G401 (cell line): ENCODE results near the gene MSL3B.
A peak's percentile ranks its signal among the peaks of the same experiment; 100 is the strongest.
"Not testable (repeated sequence)": the region's sequence is repeated elsewhere in the genome, so short reads cannot be mapped to it uniquely, and the experiment has no call there.

Source experiments
- DNase-seq: peaks from one replicate; pipeline ENCODE4 v3.0.0-alpha.2; 2015; ENCODE audit warnings: low spot score
- in situ Hi-C: cut with HindIII; loops from 2 replicates; pipeline ENCODE4 v1.10.0; 2016; ENCODE audit warnings: low sequenced_read_pairs, mixed read lengths

The MSL3B gene

GRCh38 chr2:233867993-233868532 is at the start of gene MSL3B:
Gene MSL3B (minus strand): TSS chr2:233868386.
- in situ Hi-C loops: no loop called here
- no peak for DNase-seq

GRCh38 chr2:233917116-233917515 is 48.9 kb upstream of the MSL3B start, which contains the start of gene TRPM8:
Gene TRPM8 (plus strand): TSS chr2:233917373. CDS start chr2:233926538, 9,165 bp downstream.
- in situ Hi-C loops: no loop called here
- no peak for DNase-seq

- in situ Hi-C loops: no loop called here
- peak; percentile 12 for DNase-seq
These were observed 46.9 kb upstream of the MSL3B start for GRCh38 chr2:233915128-233915527.

- in situ Hi-C loops: no loop called here
- no peak for DNase-seq
These were observed 44.7 kb upstream of the MSL3B start for GRCh38 chr2:233912691-233913423.

- DNase-seq: no peak
- in situ Hi-C loops: no loop called here
These were observed 39.4 kb upstream of the MSL3B start for GRCh38 chr2:233907627-233908026.

- no peak for DNase-seq
- in situ Hi-C loops: no loop called here
These were observed 37.8 kb upstream of the MSL3B start for GRCh38 chr2:233905945-233906344.

- in situ Hi-C loops: no loop called here
- DNase-seq: no peak
These were observed 33.7 kb upstream of the MSL3B start for GRCh38 chr2:233901884-233902283.

GRCh38 chr2:233901367-233901766 is 33.2 kb upstream of the MSL3B start:
- DNase-seq: no peak
- in situ Hi-C loops: no loop called here

GRCh38 chr2:233896253-233896652 is 28.1 kb upstream of the MSL3B start:
- DNase-seq, in situ Hi-C loops: not testable (repeated sequence)

- in situ Hi-C loops: no loop called here
- no peak for DNase-seq
These were observed 24.6 kb upstream of the MSL3B start for GRCh38 chr2:233892793-233893192.

- in situ Hi-C loops: no loop called here
- no peak for DNase-seq
These were observed 14.2 kb upstream of the MSL3B start for GRCh38 chr2:233882353-233882752.

GRCh38 chr2:233872125-233872524 is 3.9 kb upstream of the MSL3B start:
- DNase-seq, in situ Hi-C loops: not testable (repeated sequence)

GRCh38 chr2:233871432-233871831 is 3.2 kb upstream of the MSL3B start:
- no peak for DNase-seq
- in situ Hi-C loops: no loop called here

GRCh38 chr2:233866479-233866878 is 1.7 kb downstream of the MSL3B start:
- no peak for DNase-seq
- in situ Hi-C loops: no loop called here

GRCh38 chr2:233865838-233866237 is 2.3 kb downstream of the MSL3B start:
- in situ Hi-C loops: no loop called here
- DNase-seq: no peak

GRCh38 chr2:233862261-233862768 is 5.9 kb downstream of the MSL3B start:
- DNase-seq: no peak
- in situ Hi-C loops: no loop called here

- DNase-seq: no peak
- in situ Hi-C loops: no loop called here
These were observed 9.9 kb downstream of the MSL3B start for GRCh38 chr2:233858331-233858730.

- peak; percentile 21 for DNase-seq
- in situ Hi-C loops: no loop called here
These were observed 10.6 kb downstream of the MSL3B start for GRCh38 chr2:233857511-233858141.

- in situ Hi-C loops: no loop called here
- DNase-seq: no peak
These were observed 12.0 kb downstream of the MSL3B start for GRCh38 chr2:233856184-233856583.

GRCh38 chr2:233855345-233855744 is 12.8 kb downstream of the MSL3B start:
- in situ Hi-C loops: no loop called here
- no peak for DNase-seq
